Urinary bladder (tissue), 4 donors: Measurements from ENCODE around the gene MARCKSL1. TPM values are rescaled to one million over a fixed set of nuclear protein-coding genes. Genes with fewer than 3 reads are reported as not detected.
"Not testable (repeated sequence)": the region's sequence is repeated elsewhere in the genome, so short reads cannot be mapped to it uniquely, and the experiment has no call there.

ENCODE experiments used
- DNase-seq: peaks from one replicate; pipeline ENCODE4 v3.0.0-alpha.2; 2015; ENCODE audit errors: extremely low spot score
- H3K27ac ChIP-seq: one replicate; pipeline ENCODE4 v1.5.1; 2013; ENCODE audit warnings: low read depth, mild to moderate bottlenecking, moderate library complexity
- H3K36me3 ChIP-seq: one replicate; pipeline ENCODE4 v1.6.1; 2013; ENCODE audit warnings: mild to moderate bottlenecking, moderate library complexity; ENCODE audit not compliant: insufficient read depth
- H3K4me1 ChIP-seq: one replicate; pipeline ENCODE4 v1.6.1; 2013; ENCODE audit warnings: mild to moderate bottlenecking, moderate library complexity; ENCODE audit not compliant: insufficient read depth
- H3K4me3 ChIP-seq: one replicate; pipeline ENCODE4 v1.5.1; 2013; ENCODE audit warnings: low read depth, low read length
- WGBS: extraction: QIAGEN DNeasy Blood & Tissue Kit; methylation state at CpG from one replicate; pipeline ENCODE4 v1.1.7; 2013; 5-methylcytosine and 5-hydroxymethylcytosine counted together
- polyA plus RNA-seq: library from polyadenylated mRNA; stranded (reverse); fragments of 200-250 nt; gene quantifications from one replicate; pipeline ENCODE4 v1.2.3, GENCODE V29; 2013
- total RNA-seq: library from RNA; depleted of rRNA; stranded (reverse); fragments of >200 nt; gene quantifications from one replicate; pipeline ENCODE4 v1.2.3, GENCODE V29; 2014
- donor health status: healthy with polysubstance abuse.
- donor health status: healthy.

Gene MARCKSL1
- total and polyA plus RNA-seq, 2 donors = 27.9 to 28.5 TPM

GRCh38 chr1:32307324-32307723, 28.7 kb downstream of the MARCKSL1 start:
- no peak for DNase-seq
- Histone ChIP-seq H3K27ac (no peak overlapping the region), H3K36me3 (peaks cover 4% of the 10 kb centered on the region), H3K4me1 (no peaks in the 10 kb centered on the region), H3K4me3 (no peak overlapping the region)
- 73% methylated on average over 2 of the region's 2 CpGs for WGBS

DNA sequence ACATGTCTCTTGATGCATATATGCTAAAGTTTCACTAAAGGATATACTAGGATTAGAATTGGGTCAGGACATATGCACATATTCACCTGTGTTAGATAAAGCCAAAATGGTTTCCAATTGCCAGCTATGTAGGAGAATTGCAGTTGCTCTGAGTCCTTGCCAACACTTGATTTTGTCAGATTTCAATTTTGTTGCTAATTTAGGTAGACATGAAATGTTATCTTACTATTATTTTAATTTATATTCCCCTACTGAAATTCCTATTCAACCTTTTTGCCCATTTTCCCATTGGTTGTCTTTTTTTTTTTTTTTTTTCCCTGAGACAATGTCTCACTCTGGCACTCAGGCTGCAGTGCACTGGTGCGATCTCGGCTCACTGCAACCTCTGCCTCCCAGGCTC, 30.7 kb downstream of the MARCKSL1 start:
- no peak overlapping the region for H3K4me3 ChIP-seq
- no peak for DNase-seq
- WGBS = 98% methylated on average over 2 of the region's 2 CpGs
- peaks cover 4% of the 10 kb centered on the region for H3K36me3 ChIP-seq
- no peaks in the 10 kb centered on the region for H3K4me1 ChIP-seq
- no peak overlapping the region for H3K27ac ChIP-seq

DNA sequence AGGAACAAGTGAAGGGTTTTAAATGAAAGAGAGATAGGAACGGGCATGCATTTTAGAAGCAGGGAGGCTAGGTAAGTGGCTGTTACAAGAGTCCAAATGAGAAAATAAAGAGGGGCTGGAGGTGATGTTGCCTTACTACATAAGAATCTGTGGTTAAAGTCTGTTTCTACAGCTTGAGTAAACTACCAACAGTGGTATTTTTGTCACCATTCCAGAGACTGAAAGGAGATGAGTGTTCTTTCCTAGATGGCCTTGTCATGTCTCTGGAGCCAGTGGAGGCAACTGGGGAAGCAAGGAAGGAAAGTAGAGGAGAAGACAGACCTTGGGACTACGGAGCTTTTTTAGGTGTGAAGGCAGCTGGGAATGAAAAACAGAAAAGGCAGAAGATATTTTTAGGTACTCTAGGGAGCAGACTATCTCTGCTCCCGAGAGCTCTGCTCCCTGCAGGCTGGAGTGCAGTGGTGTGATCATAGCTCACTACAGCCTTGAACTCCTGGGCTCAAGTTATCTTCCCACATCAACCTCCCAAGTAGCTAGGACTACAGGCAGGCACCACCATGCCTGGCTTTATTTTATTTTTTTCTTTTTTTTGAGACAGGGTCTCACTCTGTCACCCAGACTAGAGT, 31.9 kb downstream of the MARCKSL1 start:
- no peaks in the 10 kb centered on the region for H3K4me1 ChIP-seq
- H3K36me3 ChIP-seq = peaks cover 4% of the 10 kb centered on the region
- WGBS = 79% methylated on average over 3 of the region's 3 CpGs
- no peak overlapping the region for H3K27ac ChIP-seq
- no peak for DNase-seq
- no peak overlapping the region for H3K4me3 ChIP-seq

- Histone ChIP-seq H3K27ac (no peak overlapping the region), H3K36me3 (peaks cover 4% of the 10 kb centered on the region)
- WGBS = 96% methylated on average over 3 of the region's 3 CpGs
Measured at GRCh38 chr1:32303358-32303757, 32.7 kb downstream of the MARCKSL1 start.

DNA sequence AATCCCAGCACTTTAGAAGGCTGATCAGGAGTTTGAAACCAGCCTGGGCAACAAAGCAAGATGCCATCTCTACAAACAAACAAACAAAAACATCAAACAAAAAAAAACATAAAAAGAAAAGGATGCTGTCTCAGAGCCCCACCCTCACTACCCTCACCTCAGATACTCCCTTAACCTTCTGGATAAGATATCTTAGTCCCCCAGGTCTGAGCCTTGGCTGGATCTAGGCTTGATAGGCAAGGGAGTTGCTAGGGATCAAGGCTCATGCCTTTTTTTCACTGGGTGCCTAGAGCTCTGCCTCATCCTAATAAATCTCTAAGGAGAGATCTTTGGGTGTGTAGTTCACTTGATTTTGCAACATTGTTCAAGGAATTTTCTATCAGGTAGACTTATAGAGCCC, 36.7 kb downstream of the MARCKSL1 start:
- Histone ChIP-seq H3K4me1 (no peaks in the 10 kb centered on the region), H3K4me3 (no peak overlapping the region), H3K27ac (no peak overlapping the region), H3K36me3 (peaks cover 3% of the 10 kb centered on the region)
- no peak for DNase-seq

More at GRCh38 chr1:32303358-32303757, 32.7 kb downstream of the MARCKSL1 start:
- DNase-seq = no peak
- Histone ChIP-seq H3K4me3 (no peak overlapping the region), H3K4me1 (no peaks in the 10 kb centered on the region)

- 95% methylated on average over 16 of the region's 16 CpGs for WGBS
- H3K4me3 ChIP-seq, H3K36me3 ChIP-seq, DNase-seq, H3K27ac ChIP-seq, H3K4me1 ChIP-seq: not testable (repeated sequence)
Measured at GRCh38 chr1:32298211-32298610, 37.8 kb downstream of the MARCKSL1 start.

DNA sequence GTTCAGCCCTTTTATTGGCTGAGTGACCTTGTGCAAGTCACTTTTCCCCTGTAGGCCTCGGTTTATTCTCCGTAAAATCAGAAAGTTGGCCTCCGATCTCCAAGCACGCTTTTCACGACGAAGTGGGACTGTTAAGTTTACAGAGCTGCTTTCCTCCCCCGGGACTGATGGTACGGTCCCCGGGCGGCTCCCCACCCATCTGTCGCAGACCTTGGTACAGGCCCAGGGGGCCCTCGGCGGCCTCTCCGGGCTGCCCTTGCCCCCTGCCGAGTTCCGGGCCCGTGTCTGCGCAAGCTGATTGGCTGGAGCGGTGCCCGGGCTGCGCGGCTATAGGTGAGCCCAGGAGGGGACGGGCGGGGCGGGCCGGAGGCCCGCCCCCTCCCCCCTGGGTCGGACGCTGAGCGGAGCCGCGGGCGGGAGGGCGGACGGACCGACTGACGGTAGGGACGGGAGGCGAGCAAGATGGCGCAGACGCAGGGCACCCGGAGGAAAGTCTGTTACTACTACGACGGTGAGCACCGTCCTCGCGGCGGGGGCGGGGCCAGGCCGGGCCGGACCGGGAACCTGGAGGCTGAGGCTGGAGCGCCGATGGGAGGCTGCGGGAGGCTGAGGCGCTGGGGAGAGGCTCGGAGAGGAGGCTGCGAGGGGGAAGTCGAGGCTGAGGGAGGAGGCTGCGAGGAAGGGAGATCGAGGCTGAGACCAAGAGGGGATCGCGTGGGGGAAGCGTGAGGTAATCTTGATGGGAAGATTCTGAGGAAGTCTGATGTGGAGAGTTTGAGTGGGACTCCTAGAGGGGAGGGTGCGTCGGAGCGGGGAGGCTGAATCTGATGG, 44.1 kb downstream of the MARCKSL1 start, which contains the start of gene HDAC1:
HDAC1 (plus strand) TSS at position 376 of the 831 bp plus-strand sequence; CDS start at position 463, 87 bp downstream.
- Histone ChIP-seq H3K36me3 (no peaks in the 10 kb centered on the region), H3K4me1 (no peaks in the 10 kb centered on the region), H3K27ac (peak within 1 kb of the TSS; percentile 72), H3K4me3 (peak within 1 kb of the TSS; percentile 59)
- DNase-seq = peak; percentile 75
- WGBS = under 1% methylated on average over 67 of the region's 67 CpGs

DNA sequence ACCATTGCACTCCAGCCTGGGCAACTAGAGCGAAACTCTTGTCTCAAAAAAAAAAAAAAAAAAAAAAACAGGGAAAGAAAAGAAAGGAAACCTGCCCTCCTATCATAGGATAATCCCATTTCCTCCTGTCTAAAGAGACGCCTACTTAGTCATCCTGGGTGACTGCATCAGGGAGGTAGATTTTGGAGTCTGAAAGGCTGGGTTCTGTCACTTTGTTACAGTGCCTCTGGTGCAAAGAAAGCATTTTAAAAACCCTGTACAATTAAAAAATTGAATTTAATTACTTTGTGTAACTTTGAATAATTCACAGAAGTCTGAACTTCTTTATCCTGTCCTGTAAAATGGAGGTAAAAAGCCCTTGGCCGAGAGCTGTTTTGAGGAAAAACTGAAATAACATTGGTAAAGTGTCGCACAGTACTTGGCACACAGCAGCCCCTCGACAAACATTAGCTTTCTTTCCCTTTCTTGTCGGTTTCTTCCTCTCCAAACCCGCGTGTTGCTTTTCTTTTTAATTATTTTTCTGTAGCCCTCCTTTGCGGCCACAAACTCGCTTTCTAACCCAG, 44.8 kb downstream of the MARCKSL1 start:
- no peak for DNase-seq
- 70% methylated on average over 10 of the region's 10 CpGs for WGBS
- H3K4me3 ChIP-seq = peak overlapping the region; percentile 59
- H3K36me3 ChIP-seq = no peaks in the 10 kb centered on the region
- H3K4me1 ChIP-seq = no peaks in the 10 kb centered on the region
- H3K27ac ChIP-seq = peak overlapping the region; percentile 65

GRCh38 chr1:32289256-32289655, 46.8 kb downstream of the MARCKSL1 start:
- WGBS = 91% methylated on average over 7 of the region's 7 CpGs
- no peak overlapping the region for H3K4me3 ChIP-seq

DNA sequence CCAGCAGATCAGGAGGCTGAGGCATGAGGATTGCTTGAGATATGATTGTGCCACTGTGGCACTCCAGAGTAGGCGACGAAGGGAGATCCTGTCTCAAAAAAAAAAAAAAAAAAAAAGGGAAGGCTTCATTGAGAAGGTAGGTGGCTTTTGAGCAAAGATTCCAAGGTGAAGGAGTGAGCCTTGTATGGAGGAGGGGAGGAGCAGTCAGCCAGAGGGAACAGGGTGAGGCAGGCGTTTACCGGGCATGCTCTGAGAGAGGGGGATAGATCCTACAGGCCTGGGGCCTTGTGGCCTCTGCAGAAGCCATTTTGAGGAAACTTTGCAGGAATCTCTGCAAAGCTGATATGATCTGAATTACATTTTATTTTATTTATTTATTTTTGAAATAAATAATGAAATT, 49.3 kb downstream of the MARCKSL1 start:
- no peaks in the 10 kb centered on the region for H3K4me1 ChIP-seq
- H3K4me3 ChIP-seq = no peak overlapping the region
- no peak overlapping the region for H3K27ac ChIP-seq
- 92% methylated on average over 4 of the region's 4 CpGs for WGBS
- DNase-seq = no peak
- H3K36me3 ChIP-seq = no peaks in the 10 kb centered on the region

More at GRCh38 chr1:32289256-32289655, 46.8 kb downstream of the MARCKSL1 start:
- H3K27ac ChIP-seq = no peak overlapping the region
- DNase-seq = no peak
- H3K4me1 ChIP-seq = no peaks in the 10 kb centered on the region
- H3K36me3 ChIP-seq = no peaks in the 10 kb centered on the region

DNA sequence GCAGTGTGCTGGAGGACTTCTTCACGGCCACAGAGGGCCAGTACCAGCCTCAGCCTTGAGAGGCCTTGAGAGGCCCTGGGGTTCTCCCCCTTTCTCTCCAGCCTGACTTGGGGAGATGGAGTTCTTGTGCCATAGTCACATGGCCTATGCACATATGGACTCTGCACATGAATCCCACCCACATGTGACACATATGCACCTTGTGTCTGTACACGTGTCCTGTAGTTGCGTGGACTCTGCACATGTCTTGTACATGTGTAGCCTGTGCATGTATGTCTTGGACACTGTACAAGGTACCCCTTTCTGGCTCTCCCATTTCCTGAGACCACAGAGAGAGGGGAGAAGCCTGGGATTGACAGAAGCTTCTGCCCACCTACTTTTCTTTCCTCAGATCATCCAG, 50.4 kb downstream of the MARCKSL1 start:
- no peak for DNase-seq
- 94% methylated on average over 3 of the region's 3 CpGs for WGBS
- Histone ChIP-seq H3K4me3 (no peak overlapping the region), H3K27ac (no peak overlapping the region), H3K4me1 (no peaks in the 10 kb centered on the region), H3K36me3 (no peaks in the 10 kb centered on the region)

DNA sequence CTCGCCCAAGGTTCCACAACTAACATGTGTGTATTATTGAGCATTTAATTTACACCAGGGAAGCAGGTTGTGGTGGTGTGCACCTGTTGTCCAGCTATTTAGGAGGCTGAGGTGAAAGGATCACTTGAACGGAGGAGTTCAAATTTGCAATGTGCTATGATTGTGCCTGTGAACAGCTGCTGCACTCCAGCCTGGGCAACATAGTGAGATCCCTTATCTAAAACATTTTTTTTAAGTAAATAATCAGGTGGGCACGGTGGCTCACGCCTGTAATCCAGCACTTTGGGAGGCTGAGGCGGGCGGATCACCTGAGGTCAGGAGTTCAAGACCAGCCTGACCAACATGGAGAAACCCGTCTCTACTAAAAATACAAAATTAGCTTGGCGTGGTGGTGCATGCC, 51.3 kb downstream of the MARCKSL1 start:
- not testable (repeated sequence) for H3K36me3 ChIP-seq, H3K4me1 ChIP-seq, DNase-seq, H3K4me3 ChIP-seq, H3K27ac ChIP-seq
- 90% methylated on average over 8 of the region's 8 CpGs for WGBS
